Raji (cell line): ENCODE measurements around the gene GRK3.

Experiments used
- POLR2A ChIP-seq: IDR thresholded peaks from 2 replicates; pipeline ENCODE4 v1.6.1; 2011; ENCODE audit warnings: low read depth, low read length, control low read depth; ENCODE audit not compliant: insufficient read depth

Gene GRK3

GRCh38 chr22:25554238-25554671, 10.2 kb upstream of the GRK3 start:
- no peak for TF ChIP-seq POLR2A

- no peak for TF ChIP-seq POLR2A
These were observed 9.8 kb upstream of the GRK3 start for GRCh38 chr22:25554689-25555088.

GRCh38 chr22:25555586-25555985, 8.9 kb upstream of the GRK3 start:
- TF ChIP-seq POLR2A: no peak

GRCh38 chr22:25557218-25557617, 7.3 kb upstream of the GRK3 start:
- TF ChIP-seq POLR2A: no peak

GRCh38 chr22:25558341-25558740, 6.1 kb upstream of the GRK3 start:
- no peak for TF ChIP-seq POLR2A

- 0 out of 2 replicates have a peak, but pooled peaks have one; percentile 4 for TF ChIP-seq POLR2A
These were observed 1.3 kb upstream of the GRK3 start for GRCh38 chr22:25562966-25563760.

GRCh38 chr22:25563761-25564319, 635 bp upstream of the GRK3 start:
- no peak for TF ChIP-seq POLR2A

- no peak for TF ChIP-seq POLR2A
These were observed 653 bp downstream of the GRK3 start for GRCh38 chr22:25564979-25565677.

- TF ChIP-seq POLR2A: no peak
These were observed 1.9 kb downstream of the GRK3 start for GRCh38 chr22:25566186-25566897.

GRCh38 chr22:25566898-25567235, 2.4 kb downstream of the GRK3 start:
- no peak for TF ChIP-seq POLR2A

- no peak for TF ChIP-seq POLR2A
These were observed 2.8 kb downstream of the GRK3 start for GRCh38 chr22:25567251-25567675.

- no peak for TF ChIP-seq POLR2A
These were observed 4.9 kb downstream of the GRK3 start for GRCh38 chr22:25569361-25569760.

- TF ChIP-seq POLR2A: no peak
These were observed 5.5 kb downstream of the GRK3 start for GRCh38 chr22:25569983-25570382.

GRCh38 chr22:25570486-25570885, 6.0 kb downstream of the GRK3 start:
- no peak for TF ChIP-seq POLR2A

- TF ChIP-seq POLR2A: no peak
These were observed 8.3 kb downstream of the GRK3 start for GRCh38 chr22:25572708-25573171.
